HG02678 (cell line): ENCODE data around the gene REST.
"Not testable (repeated sequence)": the region's sequence is repeated elsewhere in the genome, so short reads cannot be mapped to it uniquely, and the experiment has no call there.

Experiments
- ATAC-seq: cut with Tn5 transposase; IDR thresholded peaks from one replicate; pipeline ENCODE4 v1.9.1; 2021; ENCODE audit warnings: mild to moderate bottlenecking, moderate library complexity; ENCODE audit not compliant: unreplicated experiment

Gene REST

GRCh38 chr4:56908206-56909085 lies 746 bp downstream of the REST start:
- peak; percentile 58 for ATAC-seq

GRCh38 chr4:56909086-56909894 lies 1.6 kb downstream of the REST start:
- ATAC-seq: peak; percentile 32

- ATAC-seq: no peak
These were observed 2.7 kb downstream of the REST start for GRCh38 chr4:56910172-56910967.

- ATAC-seq: no peak
These were observed 6.6 kb downstream of the REST start for GRCh38 chr4:56914336-56914735.

GRCh38 chr4:56914977-56915376 lies 7.3 kb downstream of the REST start:
- not testable (repeated sequence) for ATAC-seq

- ATAC-seq: no peak
These were observed 19.5 kb downstream of the REST start for GRCh38 chr4:56927196-56927595.

GRCh38 chr4:56930638-56931037 lies 22.9 kb downstream of the REST start:
- ATAC-seq: no peak

- ATAC-seq: no peak
These were observed 24.2 kb downstream of the REST start for GRCh38 chr4:56931924-56932323.

GRCh38 chr4:56937262-56937661 lies 29.6 kb downstream of the REST start:
- ATAC-seq: no peak

- not testable (repeated sequence) for ATAC-seq
These were observed 32.1 kb downstream of the REST start for GRCh38 chr4:56939826-56940225.

GRCh38 chr4:56940403-56940802 lies 32.7 kb downstream of the REST start:
- no peak for ATAC-seq

- no peak for ATAC-seq
These were observed 33.3 kb downstream of the REST start for GRCh38 chr4:56940971-56941370.

- no peak for ATAC-seq
These were observed 33.7 kb downstream of the REST start for GRCh38 chr4:56941403-56941802.

- ATAC-seq: no peak
These were observed 46.2 kb downstream of the REST start for GRCh38 chr4:56953680-56954520.

GRCh38 chr4:56958111-56958517 lies 50.4 kb downstream of the REST start:
- ATAC-seq: no peak

- ATAC-seq: no peak
These were observed 51.4 kb downstream of the REST start for GRCh38 chr4:56959100-56959499.

GRCh38 chr4:56961107-56961500 lies 53.4 kb downstream of the REST start:
- ATAC-seq: no peak

GRCh38 chr4:56971383-56971782 lies 63.7 kb downstream of the REST start:
- no peak for ATAC-seq

GRCh38 chr4:56972389-56972788 lies 64.7 kb downstream of the REST start:
- ATAC-seq: no peak

- no peak for ATAC-seq
These were observed 65.1 kb downstream of the REST start for GRCh38 chr4:56972809-56973208.
